Cardiac fibroblast (primary cell): ENCODE data around the gene UBQLN4.

ENCODE experiments used
- DNase-seq, 2 donors: peaks; one replicate each; pipeline versions ENCODE4 v3.0.0 to v3.0.0-alpha.2; 2010; ENCODE audit warnings: low read depth in 2 of 2
- H3K4me3 ChIP-seq, 2 donors: replicated peaks in 1 of 2; 1 replicate in 1 of 2; 2 replicates in 1 of 2; pipeline ENCODE4 v1.5.1; 2011; ENCODE audit warnings: low read depth in 2 of 2, low read length in 2 of 2, mild to moderate bottlenecking in 2 of 2, moderate library complexity in 1 of 2
- CTCF ChIP-seq: IDR thresholded peaks from one replicate; pipeline ENCODE4 v1.5.1; 2011; ENCODE audit warnings: low read depth, mild to moderate bottlenecking, low read length, inconsistent platforms

Gene UBQLN4

GRCh38 chr1:155993595-155993994 is 60.0 kb downstream of the UBQLN4 start:
- no peak overlapping the region for H3K4me3 ChIP-seq
- DNase-seq = no peak
- TF ChIP-seq CTCF = no peak

- no peak for TF ChIP-seq CTCF
Observed at GRCh38 chr1:155990005-155990739, 63.4 kb downstream of the UBQLN4 start.

GRCh38 chr1:155989242-155990004 is 64.2 kb downstream of the UBQLN4 start:
- peak overlapping the region in 1 of 2 donors; percentile 18 for H3K4me3 ChIP-seq
- peak; percentile 78 to 82 for DNase-seq
- peak; percentile 99 for TF ChIP-seq CTCF

More at GRCh38 chr1:155990005-155990739, 63.4 kb downstream of the UBQLN4 start:
- DNase-seq = no peak
- H3K4me3 ChIP-seq = no peak overlapping the region
